SK-N-DZ (cell line): Measurements from ENCODE around the gene ABHD12B.
"Not testable (repeated sequence)": the region's sequence is repeated elsewhere in the genome, so short reads cannot be mapped to it uniquely, and the experiment has no call there.

ENCODE experiments used
- DNase-seq: peaks from one replicate; pipeline ENCODE4 v3.0.0-alpha.2; 2015; ENCODE audit warnings: low spot score

The ABHD12B gene

GRCh38 chr14:50892255-50892654, 20.4 kb downstream of the ABHD12B start:
- DNase-seq = peak; percentile 16

- not testable (repeated sequence) for DNase-seq
These were observed 24.6 kb downstream of the ABHD12B start for GRCh38 chr14:50896421-50896820.

GRCh38 chr14:50897005-50897404, 25.2 kb downstream of the ABHD12B start:
- DNase-seq = not testable (repeated sequence)

- DNase-seq = no peak
These were observed 25.9 kb downstream of the ABHD12B start for GRCh38 chr14:50897658-50898175.

GRCh38 chr14:50901361-50901760, 29.5 kb downstream of the ABHD12B start:
- no peak for DNase-seq

GRCh38 chr14:50904719-50905118, 32.9 kb downstream of the ABHD12B start:
- DNase-seq = no peak

- DNase-seq = no peak
These were observed 34.6 kb downstream of the ABHD12B start for GRCh38 chr14:50906326-50907065.

GRCh38 chr14:50910495-50911420, 38.9 kb downstream of the ABHD12B start:
- DNase-seq = no peak

GRCh38 chr14:50917449-50917848, 45.6 kb downstream of the ABHD12B start:
- no peak for DNase-seq

- not testable (repeated sequence) for DNase-seq
These were observed 47.7 kb downstream of the ABHD12B start for GRCh38 chr14:50919524-50919923.

- DNase-seq = no peak
These were observed 48.8 kb downstream of the ABHD12B start for GRCh38 chr14:50920482-50921230.

GRCh38 chr14:50922803-50923202, 51.0 kb downstream of the ABHD12B start:
- DNase-seq = no peak

GRCh38 chr14:50924236-50924635, 52.4 kb downstream of the ABHD12B start:
- peak; percentile 57 for DNase-seq

GRCh38 chr14:50924843-50925242, 53.0 kb downstream of the ABHD12B start:
- no peak for DNase-seq

- no peak for DNase-seq
These were observed 55.1 kb downstream of the ABHD12B start for GRCh38 chr14:50926851-50927386.

GRCh38 chr14:50928002-50928635, 56.3 kb downstream of the ABHD12B start:
- no peak for DNase-seq

GRCh38 chr14:50929506-50929905, 57.7 kb downstream of the ABHD12B start:
- no peak for DNase-seq

GRCh38 chr14:50931559-50931958, 59.7 kb downstream of the ABHD12B start:
- no peak for DNase-seq

GRCh38 chr14:50932156-50932555, 60.3 kb downstream of the ABHD12B start:
- DNase-seq = no peak

GRCh38 chr14:50932592-50933495, 61.0 kb downstream of the ABHD12B start:
- no peak for DNase-seq
